Measurements from ENCODE around the gene HOXD1. TPM values are rescaled to one million over a fixed set of nuclear protein-coding genes. Genes with fewer than 3 reads are reported as not detected.

HOXD1 gene
- total and polyA plus RNA-seq, 2 of the 4 experiments (the other 2 are of a cell fraction): not detected

GRCh38 chr2:176206136-176206535, 17.7 kb downstream of the HOXD1 start:
- no peak for DNase-seq

More at GRCh38 chr2:176206136-176206535, 17.7 kb downstream of the HOXD1 start:
- H2BK15ac ChIP-seq (ENCODE audit: low read depth, low read length): no peak overlapping the region
- no peak overlapping the region for H4K8ac ChIP-seq (ENCODE audit: low read depth in 2 of 2, low read length in 2 of 2)
- H3K9me3 ChIP-seq (ENCODE audit: control insufficient read depth, insufficient read depth, low read length): no peaks in the 10 kb centered on the region
- no peak overlapping the region for H2BK20ac ChIP-seq (ENCODE audit: low read depth, low read length)
- H3K4me1 ChIP-seq (ENCODE audit: control insufficient read depth, insufficient read depth, low read length): no peaks in the 10 kb centered on the region
- H3K4me3 ChIP-seq (ENCODE audit: insufficient read depth, low read depth, low read length): no peak overlapping the region
- dilution Hi-C loops (cut with HindIII; ENCODE audit: low sequenced_read_pairs, unreplicated experiment) (no loop called here), in situ Hi-C loops (cut with MboI; ENCODE audit: low sequenced_read_pairs) (no loop called here), intact Hi-C loops (cut with micrococcal nuclease) (no loop called here)
- no peak overlapping the region for H3K23ac ChIP-seq (ENCODE audit: low read depth, low read length)
- no peak overlapping the region for H2AK9ac ChIP-seq (replicated peaks; ENCODE audit: low read depth, low read length, poor library complexity)
- H3K36me3 ChIP-seq (ENCODE audit: control insufficient read depth, insufficient read depth, low read length): no peaks in the 10 kb centered on the region
- ChIA-PET POLR2A (ENCODE audit: unreplicated experiment) (no interaction called here), CTCF (no interaction called here)
- H4K5ac ChIP-seq (ENCODE audit: low read depth, low read length): no peak overlapping the region
- no peak overlapping the region for H3K27ac ChIP-seq (ENCODE audit: insufficient read depth, low read length)
- H3K9ac ChIP-seq (ENCODE audit: low read depth, low read length): no peak overlapping the region
- ATAC-seq (ENCODE audit: low read depth): no peak
- H3K4ac ChIP-seq (ENCODE audit: low read depth, low read length): no peak overlapping the region
- no peak overlapping the region for H2AK5ac ChIP-seq (ENCODE audit: low read depth, low read length)
- no peaks in the 10 kb centered on the region for H4K20me1 ChIP-seq (ENCODE audit: insufficient read depth, low read length)
- no peak overlapping the region for H3K18ac ChIP-seq (ENCODE audit: low read depth, low read length)
- H3K79me1 ChIP-seq (ENCODE audit: low read depth in 1 of 2, low read length in 2 of 2): no peaks in the 10 kb centered on the region
- no TSS peak for BruUV-seq (replicated peaks)
- H2AFZ ChIP-seq (replicated peaks; ENCODE audit: low read length, poor library complexity): no peak overlapping the region
- TF ChIP-seq ELK1 (IDR thresholded peaks at IDR 0.05; ENCODE audit: borderline replicate concordance, low read depth, low read length) (no peak), SMC3 (IDR thresholded peaks at IDR 0.05; ENCODE audit: low read depth, low read length) (no peak), RAD21 (IDR thresholded peaks at IDR 0.05; ENCODE audit: low read length) (no peak), BHLHE40 (IDR thresholded peaks at IDR 0.05; ENCODE audit: low read depth, low read length) (no peak), RFX5 (IDR thresholded peaks at IDR 0.05; ENCODE audit: low read depth, low read length) (no peak)
- H3K56ac ChIP-seq (ENCODE audit: extremely low read depth, insufficient read depth, low read length): no peak overlapping the region
- H3K9me1 ChIP-seq (ENCODE audit: insufficient read depth, low read length): no peaks in the 10 kb centered on the region
- H3K14ac ChIP-seq (replicated peaks; ENCODE audit: low read depth, low read length): no peak overlapping the region
- H3K27me3 ChIP-seq (ENCODE audit: control insufficient read depth, insufficient read depth, low read length): peaks cover under 1% of the 10 kb centered on the region; the same call in 1 of the 2 replicates
- no peak overlapping the region for H2BK120ac ChIP-seq (ENCODE audit: low read depth, low read length)
- no peak overlapping the region for H2BK5ac ChIP-seq (ENCODE audit: low read depth, low read length, poor library complexity, severe bottlenecking)
- H4K91ac ChIP-seq (ENCODE audit: insufficient read depth, low read depth, low read length): no peak overlapping the region
- no peak overlapping the region for H3K4me2 ChIP-seq (ENCODE audit: low read depth, low read length)
- no CpG with 5 or more reads among the region's 2 CpGs for WGBS, 2 experiments (ENCODE audit: extremely low coverage in 2 of 2, insufficient read length in 1 of 2)

Data from IMR-90 (cell line).